K562 (cell line): Measurements from ENCODE around the gene PDE11A. TPM values are rescaled to one million over a fixed set of nuclear protein-coding genes. Genes with fewer than 3 reads are reported as not detected.

Experiments
- ARHGAP35 ChIP-seq: fragments of 450-650 bp; IDR thresholded peaks from 2 replicates; pipeline ENCODE4 v1.6.1; 2018; ENCODE audit not compliant: partially characterized antibody
- BDP1 ChIP-seq: IDR thresholded peaks from 3 replicates; pipeline ENCODE4 v1.6.1; 2011; ENCODE audit not compliant: insufficient read length, insufficient read depth
- CC2D1A ChIP-seq: fragments of 450-650 bp; IDR thresholded peaks from 2 replicates; pipeline ENCODE4 v1.6.1; 2017; ENCODE audit warnings: mild to moderate bottlenecking
- COPS2 ChIP-seq: fragments of 450-650 bp; conservative IDR thresholded peaks from 2 replicates; pipeline ENCODE4 v1.6.1; 2016; ENCODE audit warnings: mild to moderate bottlenecking, moderate library complexity
- ETS1 ChIP-seq: conservative IDR thresholded peaks from 2 replicates; pipeline ENCODE4 v1.6.1; 2011; ENCODE audit warnings: low read depth, mild to moderate bottlenecking, low read length; ENCODE audit not compliant: control insufficient read depth
- ETS2 ChIP-seq: IDR thresholded peaks from 2 replicates; pipeline ENCODE4 v1.6.1; 2016; ENCODE audit warnings: borderline replicate concordance, missing genetic modification characterization, mild to moderate bottlenecking, moderate library complexity, missing compliant biosample characterization; ENCODE audit not compliant: poor library complexity, severe bottlenecking
- FOXA3 ChIP-seq, 2 experiments: fragments of 450-650 bp in 1 of 2; sonication (generic) in 1 of 2; formaldehyde crosslinking; IDR thresholded peaks in 1 of 2; conservative IDR thresholded peaks in 1 of 2; 2 replicates each; pipeline versions ENCODE4 v1.4.0 to v1.8.0; 2020 to 2022; ENCODE audit warnings: mild to moderate bottlenecking in 2 of 2, missing genetic modification reagents in 1 of 2
- FOXJ2 ChIP-seq: fragments of 200-800 bp; sonication (Bioruptor generic); IDR thresholded peaks from 2 replicates; pipeline ENCODE4 v1.6.1; 2016; ENCODE audit warnings: missing genetic modification characterization, missing compliant biosample characterization
- FOXK2 ChIP-seq, 2 experiments: fragments of 450-650 bp; IDR thresholded peaks in 1 of 2; conservative IDR thresholded peaks in 1 of 2; 2 replicates each; pipeline ENCODE4 v1.6.1; 2016; ENCODE audit warnings: low read depth in 2 of 2, mild to moderate bottlenecking in 1 of 2
- HNRNPL ChIP-seq: fragments of 200-400 bp; formaldehyde crosslinking; IDR thresholded peaks from 2 replicates; pipeline ENCODE4 v1.6.1; 2017; ENCODE audit warnings: low read depth, mild to moderate bottlenecking, low read length
- MAFG ChIP-seq: fragments of 450-650 bp; conservative IDR thresholded peaks from 2 replicates; pipeline ENCODE4 v1.6.1; 2016; ENCODE audit warnings: missing genetic modification characterization, missing compliant biosample characterization
- MAFK ChIP-seq: IDR thresholded peaks from 2 replicates; pipeline ENCODE4 v1.6.1; 2011; ENCODE audit warnings: low read length, improper control_type of control experiment
- MEIS2 ChIP-seq: fragments of 450-650 bp; IDR thresholded peaks from 2 replicates; pipeline ENCODE4 v1.6.1; 2014; ENCODE audit warnings: mild to moderate bottlenecking; ENCODE audit not compliant: partially characterized antibody
- NBN ChIP-seq: fragments of 450-650 bp; IDR thresholded peaks from 2 replicates; pipeline ENCODE4 v1.6.1; 2016; ENCODE audit warnings: low read depth, mild to moderate bottlenecking
- NFRKB ChIP-seq: fragments of 450-650 bp; IDR thresholded peaks from 2 replicates; pipeline ENCODE4 v1.6.1; 2016; ENCODE audit warnings: low read depth
- NFXL1 ChIP-seq: fragments of 450-650 bp; formaldehyde crosslinking; IDR thresholded peaks from 2 replicates; pipeline ENCODE4 v1.4.0; 2021; ENCODE audit warnings: mild to moderate bottlenecking
- NRF1 ChIP-seq, 2 experiments: fragments of 450-650 bp; IDR thresholded peaks in 1 of 2; conservative IDR thresholded peaks in 1 of 2; 2 replicates each; pipeline ENCODE4 v1.6.1; 2014; ENCODE audit warnings: mild to moderate bottlenecking in 2 of 2
- PRPF4 ChIP-seq: fragments of 200-400 bp; formaldehyde crosslinking; IDR thresholded peaks from one replicate; pipeline ENCODE4 v1.6.1; 2017; ENCODE audit warnings: low read length, low read depth, mild to moderate bottlenecking; ENCODE audit not compliant: insufficient read depth, poor library complexity, severe bottlenecking
- RBM22 ChIP-seq: fragments of 200-400 bp; formaldehyde crosslinking; IDR thresholded peaks from 2 replicates; pipeline ENCODE4 v1.6.1; 2018; ENCODE audit warnings: low read length, low read depth; ENCODE audit not compliant: poor library complexity, severe bottlenecking
- SRSF3 ChIP-seq: fragments of 200-400 bp; formaldehyde crosslinking; IDR thresholded peaks from 2 replicates; pipeline ENCODE4 v1.6.1; 2016; ENCODE audit warnings: mild to moderate bottlenecking, low read length, moderate library complexity; ENCODE audit not compliant: insufficient read depth
- TBL1XR1 ChIP-seq, 2 experiments: IDR thresholded peaks; 2 replicates each; pipeline ENCODE4 v1.6.1; 2012; ENCODE audit warnings: improper control_type of control experiment in 2 of 2, low read length in 2 of 2, mild to moderate bottlenecking in 1 of 2
- ZBTB2 ChIP-seq: fragments of 450-650 bp; IDR thresholded peaks from 2 replicates; pipeline ENCODE4 v1.6.1; 2016; ENCODE audit warnings: antibody characterized with exemption
- ZNF124 ChIP-seq: sonication (generic); formaldehyde crosslinking; IDR thresholded peaks from 2 replicates; pipeline ENCODE4 v1.8.1; 2022; ENCODE audit warnings: missing genetic modification reagents
- ZNF146 ChIP-seq: IDR thresholded peaks from one replicate; pipeline ENCODE4 v1.6.1; 2018; ENCODE audit warnings: missing compliant biosample characterization; ENCODE audit not compliant: unreplicated experiment
- ZNF174 ChIP-seq: fragments of 250-450 bp; sonication (Bioruptor Pico); IDR thresholded peaks from 2 replicates; pipeline ENCODE4 v1.4.0; 2020; ENCODE audit warnings: mild to moderate bottlenecking
- ZNF239 ChIP-seq: fragments of 250-450 bp; sonication (Bioruptor Pico); IDR thresholded peaks from 2 replicates; pipeline ENCODE4 v1.4.0; 2020; ENCODE audit warnings: mild to moderate bottlenecking
- ZNF274 ChIP-seq: IDR thresholded peaks from 2 replicates; pipeline ENCODE4 v1.6.1; 2011; ENCODE audit warnings: low read depth, mild to moderate bottlenecking, low read length, moderate library complexity, borderline replicate concordance
- ZNF655 ChIP-seq: fragments of 250-450 bp; sonication (Bioruptor Pico); IDR thresholded peaks from 2 replicates; pipeline ENCODE4 v1.5.0; 2021
- polyA plus RNA-seq, 8 experiments: library from polyadenylated mRNA; depleted of rRNA in 4 of 8; stranded (reverse) in 5 of 8; unstranded in 3 of 8; fragments of >200 nt; fragmentation: Nextera tagmentation in 2 of 8; fragmentation: Illumina TruSeq in 1 of 8; extraction: Ambion mirVana in 2 of 8; extraction: Trizol in 1 of 8; gene quantifications; 2 replicates each; pipeline versions ENCODE4 v1.2.1 to v1.2.3, GENCODE V29; 2011 to 2014; ENCODE audit warnings: inconsistent platforms in 1 of 8, missing spikeins in 1 of 8
- total RNA-seq, 7 experiments: library from RNA; depleted of rRNA in 6 of 7; stranded (reverse); fragments of >200 nt in 6 of 7; fragmentation: Illumina TruSeq in 2 of 7; extraction: Trizol in 2 of 7; gene quantifications; 2 replicates each; pipeline versions ENCODE4 v1.2.1 to v1.2.3, GENCODE V29; 2011 to 2021; ENCODE audit warnings: low replicate concordance in 1 of 7

Gene PDE11A
- total and polyA plus RNA-seq, 9 of the 15 experiments (the other 6 are each of a cell fraction or from before 2014, with no cell fraction given), result 3.2 to 22.1 (median 5.7) TPM

- TF ChIP-seq PRPF4 (no peak), NFXL1 (CRISPR knock-in tag) (no peak), COPS2 (no peak), ZNF124 (no peak), CC2D1A (no peak), MAFG (tag) (peak; percentile 74), ZNF655 (CRISPR knock-in tag) (no peak), MEIS2 (no peak), ETS2 (tag) (no peak), SRSF3 (no peak), FOXK2 (conservative IDR thresholded peaks at IDR 0.05 in 1 of 2, IDR thresholded peaks at IDR 0.05 in 1 of 2; ENCODE audit: low read depth in 2 of 2) (no peak), FOXA3 (CRISPR knock-in tag; conservative IDR thresholded peaks at IDR 0.05 in 1 of 2, IDR thresholded peaks at IDR 0.05 in 1 of 2) (no peak), ZBTB2 (no peak), TBL1XR1 (IDR thresholded peaks at IDR 0.05; ENCODE audit: low read length in 2 of 2) (no peak), ARHGAP35 (no peak), HNRNPL (no peak), ZNF174 (no peak), NRF1 (conservative IDR thresholded peaks at IDR 0.05 in 1 of 2, IDR thresholded peaks at IDR 0.05 in 1 of 2) (peak; percentile 26 to 55), ZNF239 (CRISPR knock-in tag) (no peak), BDP1 (no peak), ETS1 (no peak), NBN (no peak), RBM22 (no peak), ZNF274 (no peak), ZNF146 (CRISPR knock-in tag) (no peak), MAFK (peak; percentile 43), FOXJ2 (no peak), NFRKB (no peak)
Measured at GRCh38 chr2:177683661-177684069, 388.9 kb downstream of the PDE11A start (continued).
